ENCODE measurements around the gene SH3PXD2B. TPM values are rescaled to one million over a fixed set of nuclear protein-coding genes. Genes with fewer than 3 reads are reported as not detected.

SH3PXD2B gene
- total and polyA plus RNA-seq, 2 donors (not counting 1 experiment from before 2014, with no cell fraction given) = 12.6 to 21.1 TPM

GRCh38 chr5:172436879-172437369 is 17.4 kb downstream of the SH3PXD2B start:
- H3K4me2 ChIP-seq (ENCODE audit: extremely low read depth, insufficient read depth, low read length) = no peak overlapping the region
- no peak overlapping the region for H3K4me3 ChIP-seq (replicated peaks in 1 of 4; ENCODE audit: control extremely low read depth in 1 of 4, insufficient read depth in 1 of 4, low read depth in 3 of 4, low read length in 4 of 4)
- peaks cover 6% of the 10 kb centered on the region for H3K4me1 ChIP-seq (ENCODE audit: control insufficient read depth, extremely low read depth, insufficient read depth, low read length)
- no peaks in the 10 kb centered on the region for H3K9me3 ChIP-seq (ENCODE audit: control insufficient read depth, insufficient read depth, low read depth, low read length)
- no peak for DNase-seq (ENCODE audit: low read depth in 2 of 2)
- H3K79me2 ChIP-seq (ENCODE audit: control insufficient read depth, insufficient read depth, low read length) = peaks cover 5% of the 10 kb centered on the region
- H4K20me1 ChIP-seq (ENCODE audit: control insufficient read depth, extremely low read depth, insufficient read depth, low read length) = no peaks in the 10 kb centered on the region
- no peak for TF ChIP-seq EZH2 (IDR thresholded peaks at IDR 0.05; ENCODE audit: low read length, missing control alignments)
- TF ChIP-seq, protein P1, sequence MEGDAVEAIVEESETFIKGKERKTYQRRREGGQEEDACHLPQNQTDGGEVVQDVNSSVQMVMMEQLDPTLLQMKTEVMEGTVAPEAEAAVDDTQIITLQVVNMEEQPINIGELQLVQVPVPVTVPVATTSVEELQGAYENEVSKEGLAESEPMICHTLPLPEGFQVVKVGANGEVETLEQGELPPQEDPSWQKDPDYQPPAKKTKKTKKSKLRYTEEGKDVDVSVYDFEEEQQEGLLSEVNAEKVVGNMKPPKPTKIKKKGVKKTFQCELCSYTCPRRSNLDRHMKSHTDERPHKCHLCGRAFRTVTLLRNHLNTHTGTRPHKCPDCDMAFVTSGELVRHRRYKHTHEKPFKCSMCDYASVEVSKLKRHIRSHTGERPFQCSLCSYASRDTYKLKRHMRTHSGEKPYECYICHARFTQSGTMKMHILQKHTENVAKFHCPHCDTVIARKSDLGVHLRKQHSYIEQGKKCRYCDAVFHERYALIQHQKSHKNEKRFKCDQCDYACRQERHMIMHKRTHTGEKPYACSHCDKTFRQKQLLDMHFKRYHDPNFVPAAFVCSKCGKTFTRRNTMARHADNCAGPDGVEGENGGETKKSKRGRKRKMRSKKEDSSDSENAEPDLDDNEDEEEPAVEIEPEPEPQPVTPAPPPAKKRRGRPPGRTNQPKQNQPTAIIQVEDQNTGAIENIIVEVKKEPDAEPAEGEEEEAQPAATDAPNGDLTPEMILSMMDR (conservative IDR thresholded peaks at IDR 0.05 in 1 of 2, IDR thresholded peaks at IDR 0.05 in 1 of 2; ENCODE audit: low read depth in 1 of 2, low read length in 2 of 2) = no peak
- no peak overlapping the region for H3K27ac ChIP-seq (ENCODE audit: insufficient read depth, low read length)
- no peaks in the 10 kb centered on the region for H3K36me3 ChIP-seq (ENCODE audit: control insufficient read depth, insufficient read depth, low read length)
- no peak overlapping the region for H3K9ac ChIP-seq (ENCODE audit: insufficient read depth, low read length)
- H2AFZ ChIP-seq (ENCODE audit: low read length) = no peak overlapping the region
- no peaks in the 10 kb centered on the region for H3K27me3 ChIP-seq (ENCODE audit: control insufficient read depth, insufficient read depth, low read length)

DNA sequence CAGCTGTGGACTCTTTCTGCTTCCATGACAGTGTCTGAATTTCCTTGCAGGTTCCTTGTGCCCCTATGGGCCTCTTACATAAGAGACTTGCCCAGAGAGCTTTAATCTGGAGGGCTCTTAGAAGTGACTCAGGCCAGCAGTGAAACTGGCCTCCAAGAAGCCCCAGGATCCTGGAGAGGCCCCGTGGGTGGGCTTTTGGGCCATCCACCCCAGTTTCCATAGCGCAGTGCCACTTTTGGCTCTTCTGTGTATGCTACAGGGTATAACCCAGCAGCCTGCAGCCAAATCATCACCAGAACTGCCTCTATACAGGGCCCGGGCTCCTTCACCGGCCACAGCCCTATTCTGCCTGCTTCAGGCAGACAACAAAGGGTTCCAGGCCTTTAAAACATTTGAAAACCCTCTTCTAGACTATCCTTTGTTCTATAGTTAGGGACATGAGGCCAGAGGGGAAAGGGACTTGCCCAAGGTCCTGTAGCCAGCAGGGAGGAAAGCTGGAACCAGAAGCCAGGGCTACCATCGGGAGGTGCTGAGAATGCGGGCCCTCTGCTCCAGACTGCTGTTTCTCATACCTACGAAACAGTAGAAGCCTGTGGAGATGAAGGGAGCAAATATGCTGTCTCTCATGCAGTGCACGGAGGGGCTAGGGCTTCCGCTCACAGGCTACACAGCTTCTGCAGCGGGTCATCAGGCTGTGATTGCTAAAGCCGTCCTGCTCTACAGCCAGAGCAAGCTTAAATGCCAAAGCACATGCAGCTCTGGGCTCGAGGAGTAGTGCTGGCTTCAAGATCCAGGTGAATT is 18.0 kb downstream of the SH3PXD2B start:
- no peak for TF ChIP-seq EZH2 (IDR thresholded peaks at IDR 0.05; ENCODE audit: low read length, missing control alignments)
- TF ChIP-seq, protein P1 (conservative IDR thresholded peaks at IDR 0.05 in 1 of 2, IDR thresholded peaks at IDR 0.05 in 1 of 2; ENCODE audit: low read depth in 1 of 2, low read length in 2 of 2) = no peak
- Histone ChIP-seq H3K4me2 (ENCODE audit: extremely low read depth, insufficient read depth, low read length) (no peak overlapping the region), H3K36me3 (ENCODE audit: control insufficient read depth, insufficient read depth, low read length) (no peaks in the 10 kb centered on the region), H3K9me3 (ENCODE audit: control insufficient read depth, insufficient read depth, low read depth, low read length) (no peaks in the 10 kb centered on the region), H3K4me1 (ENCODE audit: control insufficient read depth, extremely low read depth, insufficient read depth, low read length) (peaks cover 6% of the 10 kb centered on the region), H3K9ac (ENCODE audit: insufficient read depth, low read length) (no peak overlapping the region), H3K27me3 (ENCODE audit: control insufficient read depth, insufficient read depth, low read length) (no peaks in the 10 kb centered on the region), H3K79me2 (ENCODE audit: control insufficient read depth, insufficient read depth, low read length) (peaks cover 3% of the 10 kb centered on the region), H3K27ac (ENCODE audit: insufficient read depth, low read length) (no peak overlapping the region), H3K4me3 (replicated peaks in 1 of 4; ENCODE audit: control extremely low read depth in 1 of 4, insufficient read depth in 1 of 4, low read depth in 3 of 4, low read length in 4 of 4) (no peak overlapping the region), H2AFZ (ENCODE audit: low read length) (no peak overlapping the region), H4K20me1 (ENCODE audit: control insufficient read depth, extremely low read depth, insufficient read depth, low read length) (no peaks in the 10 kb centered on the region)
- DNase-seq (ENCODE audit: low read depth in 2 of 2) = no peak

DNA sequence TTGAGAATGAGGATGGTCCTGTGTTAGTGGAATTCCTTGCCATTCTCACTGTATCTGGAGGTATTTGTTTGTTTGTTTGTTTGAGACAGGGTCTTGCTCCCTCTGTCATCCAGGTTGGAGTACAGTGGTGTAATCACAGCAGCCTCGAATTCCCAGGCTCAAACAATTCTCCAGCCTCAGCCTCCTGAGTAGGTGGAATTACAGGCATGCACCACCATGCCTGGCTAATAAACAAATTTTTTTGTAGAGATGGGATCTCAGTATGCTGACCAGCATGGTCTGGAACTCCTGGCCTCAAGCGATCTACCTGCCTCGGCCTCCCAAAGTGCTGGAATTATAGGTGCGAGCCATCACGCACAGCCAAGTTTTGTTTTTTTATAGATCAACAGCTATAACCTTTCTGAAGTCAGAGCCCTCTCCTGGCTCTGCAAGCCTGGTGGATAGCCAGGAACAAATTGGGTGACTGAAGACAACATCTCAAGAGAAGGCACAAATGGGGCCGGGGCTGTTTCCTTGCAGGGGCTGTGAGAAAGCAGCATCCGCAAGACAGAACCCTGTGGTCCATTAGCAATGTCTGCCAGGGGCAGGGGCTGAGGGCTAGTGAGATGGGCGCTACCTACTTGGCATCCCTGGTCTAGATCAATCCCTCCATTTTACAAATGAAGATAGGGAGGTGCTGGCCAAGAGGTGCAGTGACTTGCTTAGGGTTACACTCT is 18.8 kb downstream of the SH3PXD2B start:
- Histone ChIP-seq H3K4me3 (replicated peaks in 1 of 4; ENCODE audit: control extremely low read depth in 1 of 4, insufficient read depth in 1 of 4, low read depth in 3 of 4, low read length in 4 of 4) (no peak overlapping the region), H3K4me2 (ENCODE audit: extremely low read depth, insufficient read depth, low read length) (no peak overlapping the region), H2AFZ (ENCODE audit: low read length) (no peak overlapping the region), H3K9me3 (ENCODE audit: control insufficient read depth, insufficient read depth, low read depth, low read length) (no peaks in the 10 kb centered on the region), H3K79me2 (ENCODE audit: control insufficient read depth, insufficient read depth, low read length) (peaks cover 3% of the 10 kb centered on the region), H3K27me3 (ENCODE audit: control insufficient read depth, insufficient read depth, low read length) (no peaks in the 10 kb centered on the region), H4K20me1 (ENCODE audit: control insufficient read depth, extremely low read depth, insufficient read depth, low read length) (no peaks in the 10 kb centered on the region), H3K9ac (ENCODE audit: insufficient read depth, low read length) (no peak overlapping the region), H3K4me1 (ENCODE audit: control insufficient read depth, extremely low read depth, insufficient read depth, low read length) (peaks cover 6% of the 10 kb centered on the region), H3K27ac (ENCODE audit: insufficient read depth, low read length) (no peak overlapping the region), H3K36me3 (ENCODE audit: control insufficient read depth, insufficient read depth, low read length) (no peaks in the 10 kb centered on the region)
- DNase-seq (ENCODE audit: low read depth in 2 of 2) = no peak
- TF ChIP-seq, protein P1 (conservative IDR thresholded peaks at IDR 0.05 in 1 of 2, IDR thresholded peaks at IDR 0.05 in 1 of 2; ENCODE audit: low read depth in 1 of 2, low read length in 2 of 2) = no peak
- TF ChIP-seq EZH2 (IDR thresholded peaks at IDR 0.05; ENCODE audit: low read length, missing control alignments) = no peak
